Measurements from ENCODE around the gene PRC1. TPM values are rescaled to one million over a fixed set of nuclear protein-coding genes. Genes with fewer than 3 reads are reported as not detected.

Gene PRC1
- total and polyA plus RNA-seq, 2 donors from 2014 or later, result 3.4 to 6.6 TPM

- Histone ChIP-seq H3K4me3 (ENCODE audit: low read length in 3 of 3) (no peak overlapping the region), H3K4me1 (ENCODE audit: control insufficient read depth in 2 of 3, insufficient read depth in 2 of 3, low read depth in 1 of 3, low read length in 3 of 3) (peaks cover 0 to 6% (median 0%) of the 10 kb centered on the region in 3 donors), H3K27ac (ENCODE audit: low read depth in 2 of 2, low read length in 2 of 2) (no peak overlapping the region), H3K27me3 (ENCODE audit: control insufficient read depth, insufficient read depth, low read length) (no peaks in the 10 kb centered on the region), H3K36me3 (ENCODE audit: control insufficient read depth in 2 of 3, insufficient read depth in 3 of 3, low read length in 3 of 3) (peaks cover 0 to 2% (median 2%) of the 10 kb centered on the region in 3 donors), H3K9ac (ENCODE audit: low read length in 3 of 3) (no peak overlapping the region), H3K9me3 (ENCODE audit: control insufficient read depth in 2 of 3, insufficient read depth in 1 of 3, low read length in 3 of 3) (no peaks in the 10 kb centered on the region)
- TF ChIP-seq CTCF (IDR thresholded peaks at IDR 0.05; ENCODE audit: borderline replicate concordance, extremely low read depth, insufficient read depth), result no peak
- FAIRE-seq, result no peak
- DNase-seq, result no peak
- intact Hi-C loops (cut with DNase I), result no loop called here
These were observed 32.3 kb downstream of the PRC1 start for GRCh38 chr15:90962021-90962420.

GRCh38 chr15:90960298-90961091 is 33.8 kb downstream of the PRC1 start:
- no peak for TF ChIP-seq CTCF (IDR thresholded peaks at IDR 0.05; ENCODE audit: borderline replicate concordance, extremely low read depth, insufficient read depth)
- Histone ChIP-seq H3K4me3 (ENCODE audit: low read length in 3 of 3) (no peak overlapping the region), H3K9ac (ENCODE audit: low read length in 3 of 3) (no peak overlapping the region), H3K4me1 (ENCODE audit: control insufficient read depth in 2 of 3, insufficient read depth in 2 of 3, low read depth in 1 of 3, low read length in 3 of 3) (peaks cover 0 to 8% (median 5%) of the 10 kb centered on the region in 3 donors), H3K27ac (ENCODE audit: low read depth in 2 of 2, low read length in 2 of 2) (no peak overlapping the region), H3K9me3 (ENCODE audit: control insufficient read depth in 2 of 3, insufficient read depth in 1 of 3, low read length in 3 of 3) (no peaks in the 10 kb centered on the region), H3K36me3 (ENCODE audit: control insufficient read depth in 2 of 3, insufficient read depth in 3 of 3, low read length in 3 of 3) (no peaks in the 10 kb centered on the region), H3K27me3 (ENCODE audit: control insufficient read depth, insufficient read depth, low read length) (no peaks in the 10 kb centered on the region)
- FAIRE-seq (no peak), DNase-seq (no peak)
- intact Hi-C loops (cut with DNase I), result no loop called here

DNA sequence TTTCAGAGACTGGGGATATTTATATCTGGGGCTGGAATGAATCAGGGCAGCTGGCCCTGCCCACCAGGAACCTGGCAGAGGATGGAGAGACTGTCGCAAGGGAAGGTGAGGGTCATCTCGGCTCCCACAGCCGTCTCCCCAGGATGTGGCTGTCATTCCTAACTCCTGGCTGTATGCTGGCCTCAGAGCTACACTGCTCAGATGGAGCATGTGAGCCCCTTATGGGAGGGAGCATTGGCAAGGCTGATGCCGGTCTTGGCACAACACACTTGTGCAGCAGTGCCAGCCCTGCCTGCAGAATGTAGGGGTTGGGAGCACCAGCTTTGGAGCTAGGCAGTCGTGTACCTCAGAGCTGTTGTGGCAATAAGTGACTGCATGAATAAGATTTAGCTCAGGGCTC is 34.4 kb downstream of the PRC1 start:
- no peak for DNase-seq
- Histone ChIP-seq H3K9me3 (ENCODE audit: control insufficient read depth in 2 of 3, insufficient read depth in 1 of 3, low read length in 3 of 3) (no peaks in the 10 kb centered on the region), H3K36me3 (ENCODE audit: control insufficient read depth in 2 of 3, insufficient read depth in 3 of 3, low read length in 3 of 3) (no peaks in the 10 kb centered on the region), H3K4me1 (ENCODE audit: control insufficient read depth in 2 of 3, insufficient read depth in 2 of 3, low read depth in 1 of 3, low read length in 3 of 3) (peaks cover 0 to 12% (median 5%) of the 10 kb centered on the region in 3 donors), H3K27ac (ENCODE audit: low read depth in 2 of 2, low read length in 2 of 2) (no peak overlapping the region), H3K9ac (ENCODE audit: low read length in 3 of 3) (no peak overlapping the region), H3K27me3 (ENCODE audit: control insufficient read depth, insufficient read depth, low read length) (no peaks in the 10 kb centered on the region), H3K4me3 (ENCODE audit: low read length in 3 of 3) (no peak overlapping the region)
- no peak for FAIRE-seq
- intact Hi-C loops (cut with DNase I), result no loop called here
- TF ChIP-seq CTCF (IDR thresholded peaks at IDR 0.05; ENCODE audit: borderline replicate concordance, extremely low read depth, insufficient read depth), result no peak

Data from kidney (tissue), 14 donors.